Uterus (tissue), 4 donors: ENCODE data around the gene CATSPERZ. TPM values are rescaled to one million over a fixed set of nuclear protein-coding genes. Genes with fewer than 3 reads are reported as not detected.

Experiments
- DNase-seq, 2 donors: peaks; one replicate each; pipeline ENCODE4 v3.0.0-alpha.2; 2019 to 2020
- H3K27ac ChIP-seq, 2 donors: fragments of 200-600 bp; sonication (generic); 1 replicate in 1 of 2; 2 replicates in 1 of 2; pipeline ENCODE4 v1.5.1; 2016 to 2018
- H3K27me3 ChIP-seq, 2 donors: fragments of 200-600 bp; sonication (generic); one replicate each; pipeline ENCODE4 v1.5.1; 2018 to 2019; ENCODE audit warnings: control low read depth in 1 of 2
- H3K36me3 ChIP-seq, 2 donors: fragments of 200-600 bp; sonication (generic); one replicate each; pipeline ENCODE4 v1.5.1; 2019; ENCODE audit warnings: control low read depth in 1 of 2
- H3K4me1 ChIP-seq, 2 donors: fragments of 200-600 bp; sonication (generic); one replicate each; pipeline ENCODE4 v1.5.1; 2018 to 2019; ENCODE audit warnings: control low read depth in 1 of 2
- H3K4me3 ChIP-seq, 2 donors: fragments of 200-600 bp; sonication (generic); 1 replicate in 1 of 2; 2 replicates in 1 of 2; pipeline ENCODE4 v1.5.1; 2018 to 2019; ENCODE audit warnings: mild to moderate bottlenecking in 1 of 2
- H3K9me3 ChIP-seq, 2 donors: fragments of 200-600 bp; sonication (generic); one replicate each; pipeline ENCODE4 v1.5.1; 2019; ENCODE audit warnings: control low read depth in 1 of 2
- CTCF ChIP-seq, 4 experiments: fragments of 200-600 bp in 2 of 4; fragments of 450-650 bp in 2 of 4; sonication (generic) in 2 of 4; IDR thresholded peaks; one replicate each; pipeline ENCODE4 v1.5.1; 2016 to 2019; ENCODE audit warnings: antibody characterized with exemption in 4 of 4, mild to moderate bottlenecking in 2 of 4, moderate library complexity in 1 of 4
- POLR2A ChIP-seq, 2 donors: fragments of 450-650 bp; IDR thresholded peaks; one replicate each; pipeline ENCODE4 v1.6.1; 2016; ENCODE audit warnings: antibody characterized with exemption in 2 of 2, mild to moderate bottlenecking in 1 of 2, moderate library complexity in 1 of 2
- intact Hi-C: fragments of 100-400 bp; cut with DNase I; formaldehyde crosslinking; loops from one replicate; pipeline ENCODE4 v1.15.1; 2023; ENCODE audit warnings: low total_unique reads
- total RNA-seq, 4 donors: library from RNA; depleted of rRNA in 3 of 4; stranded (reverse); fragments of >200 nt in 3 of 4; gene quantifications; one replicate each; pipeline versions ENCODE4 v1.1.0 to v1.2.4, GENCODE V29; 2014 to 2023
- donor health status: DM: yes; HTN: yes; CAD: no.

The CATSPERZ gene
- total RNA-seq, 4 donors from 2014 or later: not detected

DNA sequence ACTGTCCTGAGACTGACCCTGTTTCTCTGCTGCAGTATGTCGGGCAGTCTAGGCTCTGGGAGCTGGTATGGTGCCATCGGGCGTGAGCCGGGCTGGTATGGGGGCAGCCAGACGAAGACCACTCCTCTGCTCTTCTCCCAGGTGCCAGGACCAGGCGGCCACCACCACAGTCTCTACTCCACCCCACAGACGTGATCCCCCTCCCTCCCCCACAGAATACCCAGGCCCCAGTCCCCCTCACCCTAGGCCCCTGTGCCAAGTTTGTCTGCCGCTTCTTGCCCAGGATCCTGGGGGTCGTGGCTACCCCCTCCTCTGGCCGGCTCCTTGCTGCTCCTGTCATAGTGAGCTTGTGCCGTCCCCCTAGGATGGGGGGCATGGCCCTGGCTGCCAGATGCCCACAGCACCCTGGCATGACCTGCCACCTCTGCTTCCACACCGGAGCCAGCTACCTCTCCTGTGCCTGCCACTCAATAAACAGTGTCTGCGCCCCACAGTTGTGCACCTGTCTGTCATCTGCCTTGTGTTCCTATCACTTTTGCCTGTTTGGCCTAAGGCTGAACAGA, 11.1 kb upstream of the CATSPERZ start:
- H3K36me3 ChIP-seq: no peaks in the 10 kb centered on the region
- H3K27ac ChIP-seq: no peak overlapping the region
- no peak overlapping the region for H3K4me3 ChIP-seq
- H3K9me3 ChIP-seq: no peaks in the 10 kb centered on the region
- peaks cover 0 to 22% of the 10 kb centered on the region in 2 donors for H3K4me1 ChIP-seq
- no peak for TF ChIP-seq POLR2A (IDR thresholded peaks at IDR 0.05)
- no peak for DNase-seq
- intact Hi-C loops: no loop called here
- H3K27me3 ChIP-seq: peaks cover 5 to 8% of the 10 kb centered on the region in 2 donors

DNA sequence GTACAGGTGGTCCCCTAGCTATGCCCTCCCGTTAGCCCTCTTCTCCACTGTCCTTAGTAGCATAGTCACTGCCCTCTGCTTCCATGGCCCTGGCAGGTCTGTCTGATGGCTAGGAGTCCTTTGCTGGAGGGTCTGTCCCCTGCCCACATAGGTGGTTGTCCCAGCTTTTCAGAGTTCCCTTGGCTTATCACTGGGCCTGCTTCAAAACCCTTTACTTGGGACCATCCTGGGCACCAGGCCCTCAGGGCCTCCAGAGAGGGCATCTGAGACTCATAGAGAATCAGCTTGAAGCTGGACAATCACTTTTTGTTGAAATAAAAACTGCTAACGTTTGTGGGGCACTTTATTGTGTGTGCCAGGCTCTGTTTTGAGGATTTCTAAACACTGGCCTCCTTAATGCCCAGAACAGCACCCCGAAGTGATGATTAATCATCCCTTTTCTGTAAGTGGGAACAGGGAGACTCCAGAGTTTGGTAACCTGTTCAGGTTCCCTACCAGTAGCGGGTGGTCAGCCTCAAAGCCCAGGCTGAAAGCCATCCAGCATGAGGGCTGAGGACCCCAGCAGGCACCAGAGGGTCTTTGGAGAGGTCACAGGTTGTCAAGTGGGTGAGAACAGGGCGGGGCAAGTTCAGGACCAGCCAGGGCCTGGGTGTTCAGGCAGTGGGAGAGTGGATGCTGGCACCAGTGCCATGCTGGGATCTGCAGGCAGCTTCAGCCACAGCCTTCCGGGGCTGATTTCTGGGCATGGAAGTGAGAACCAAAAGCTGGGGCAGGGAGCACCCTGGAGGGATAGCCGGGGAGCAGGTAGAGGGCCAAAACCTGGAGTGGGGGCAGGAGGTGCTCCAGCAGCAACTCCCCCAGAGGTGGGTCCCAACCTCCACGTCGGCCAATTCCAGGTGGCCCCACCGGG, 9.6 kb upstream of the CATSPERZ start:
- no peak overlapping the region for H3K27ac ChIP-seq
- no peaks in the 10 kb centered on the region for H3K36me3 ChIP-seq
- no peaks in the 10 kb centered on the region for H3K9me3 ChIP-seq
- peaks cover 5 to 8% of the 10 kb centered on the region in 2 donors for H3K27me3 ChIP-seq
- no peak for DNase-seq
- peaks cover 0 to 22% of the 10 kb centered on the region in 2 donors for H3K4me1 ChIP-seq
- intact Hi-C loops: no loop called here
- H3K4me3 ChIP-seq: no peak overlapping the region
- TF ChIP-seq CTCF (IDR thresholded peaks at IDR 0.05) (no peak), POLR2A (IDR thresholded peaks at IDR 0.05) (no peak)

DNA sequence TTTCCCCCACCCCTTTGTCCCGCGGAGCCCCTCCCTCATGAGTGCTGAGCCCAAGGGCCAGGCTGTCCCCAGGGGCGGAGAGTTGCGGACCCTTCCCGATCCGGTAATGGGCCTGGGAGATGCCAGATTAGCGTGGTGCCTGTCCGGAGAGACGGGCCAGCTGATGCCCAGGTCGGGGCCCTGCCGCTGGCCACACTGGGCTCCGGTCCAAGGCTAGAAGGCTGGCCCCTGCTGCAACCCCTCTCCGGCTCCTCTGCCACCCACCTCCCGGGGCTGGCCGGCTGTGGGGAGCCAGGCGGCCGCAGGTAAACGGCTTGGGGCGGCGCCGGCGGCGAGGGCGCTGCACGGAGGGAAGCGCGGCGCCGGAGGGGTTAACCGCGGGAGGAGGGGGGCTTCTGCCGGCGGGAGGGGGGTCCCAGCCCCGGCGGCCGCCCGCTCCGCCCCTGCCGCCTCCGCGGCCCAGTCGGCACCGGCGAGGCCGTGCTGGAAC, 8.9 kb upstream of the CATSPERZ start, which contains the start of gene KCNK4:
KCNK4 (plus strand) TSS at position 41 of the 490 bp plus-strand sequence. CDS start 1,717 bp downstream, outside the sequence.
- intact Hi-C loops: no loop called here
- no peaks in the 10 kb centered on the region for H3K9me3 ChIP-seq
- H3K4me3 ChIP-seq: no peak within 1 kb of the TSS
- no peak within 1 kb of the TSS for H3K27ac ChIP-seq
- TF ChIP-seq POLR2A (IDR thresholded peaks at IDR 0.05) (no peak), CTCF (IDR thresholded peaks at IDR 0.05) (no peak)
- no peak for DNase-seq
- no peaks in the 10 kb centered on the region for H3K36me3 ChIP-seq
- peaks cover 0 to 17% of the 10 kb centered on the region in 2 donors for H3K4me1 ChIP-seq
- H3K27me3 ChIP-seq: peaks cover 5 to 11% of the 10 kb centered on the region in 2 donors

- H3K9me3 ChIP-seq: no peaks in the 10 kb centered on the region
- no peak overlapping the region for H3K4me3 ChIP-seq
- H3K36me3 ChIP-seq: no peaks in the 10 kb centered on the region
- peaks cover 5 to 14% of the 10 kb centered on the region in 2 donors for H3K27me3 ChIP-seq
- intact Hi-C loops: no loop called here
- TF ChIP-seq POLR2A (IDR thresholded peaks at IDR 0.05) (no peak), CTCF (IDR thresholded peaks at IDR 0.05) (no peak)
- peaks cover 0 to 14% of the 10 kb centered on the region in 2 donors for H3K4me1 ChIP-seq
- H3K27ac ChIP-seq: no peak overlapping the region
- no peak for DNase-seq
Measured at GRCh38 chr11:64291752-64292459, 8.3 kb upstream of the CATSPERZ start.

DNA sequence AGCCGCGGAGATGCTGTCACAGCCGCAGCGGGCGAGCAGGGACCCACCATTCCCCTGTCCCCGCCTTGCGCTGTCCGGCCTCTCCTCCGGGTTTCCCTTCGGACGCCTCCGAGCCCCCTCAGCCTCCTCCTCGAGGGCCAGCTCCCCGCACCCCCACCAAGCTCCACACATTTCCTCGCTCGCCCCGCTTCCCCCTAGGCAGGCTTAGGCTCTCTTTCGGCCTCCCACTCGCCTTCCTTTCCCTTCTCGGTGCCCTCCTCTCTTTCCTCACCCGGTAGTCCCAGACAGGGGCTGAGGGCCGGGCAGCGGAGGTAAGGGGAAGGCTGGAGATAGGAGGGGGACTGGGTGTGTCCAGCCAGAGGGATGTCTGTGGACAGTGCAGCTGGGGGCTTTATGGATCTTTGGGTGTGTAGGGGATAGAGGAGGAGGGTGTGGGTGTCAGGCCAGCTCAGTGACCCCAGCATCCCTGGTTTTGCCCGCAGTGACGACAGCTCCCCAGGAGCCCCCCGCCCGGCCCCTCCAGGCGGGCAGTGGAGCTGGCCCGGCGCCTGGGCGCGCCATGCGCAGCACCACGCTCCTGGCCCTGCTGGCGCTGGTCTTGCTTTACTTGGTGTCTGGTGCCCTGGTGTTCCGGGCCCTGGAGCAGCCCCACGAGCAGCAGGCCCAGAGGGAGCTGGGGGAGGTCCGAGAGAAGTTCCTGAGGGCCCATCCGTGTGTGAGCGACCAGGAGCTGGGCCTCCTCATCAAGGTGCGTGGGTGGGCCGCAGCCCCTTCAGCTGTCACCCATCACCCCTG, 7.5 kb upstream of the CATSPERZ start:
- no peak for DNase-seq
- no peaks in the 10 kb centered on the region for H3K9me3 ChIP-seq
- H3K27me3 ChIP-seq: peaks cover 5 to 21% of the 10 kb centered on the region in 2 donors
- no peak overlapping the region for H3K4me3 ChIP-seq
- H3K36me3 ChIP-seq: no peaks in the 10 kb centered on the region
- intact Hi-C loops: no loop called here
- no peak overlapping the region for H3K27ac ChIP-seq
- peaks cover 0 to 14% of the 10 kb centered on the region in 2 donors for H3K4me1 ChIP-seq
- no peak for TF ChIP-seq CTCF (IDR thresholded peaks at IDR 0.05)
- no peak for TF ChIP-seq POLR2A (IDR thresholded peaks at IDR 0.05)
